ENCODE results near the gene TMEM89.

Gene TMEM89

DNA sequence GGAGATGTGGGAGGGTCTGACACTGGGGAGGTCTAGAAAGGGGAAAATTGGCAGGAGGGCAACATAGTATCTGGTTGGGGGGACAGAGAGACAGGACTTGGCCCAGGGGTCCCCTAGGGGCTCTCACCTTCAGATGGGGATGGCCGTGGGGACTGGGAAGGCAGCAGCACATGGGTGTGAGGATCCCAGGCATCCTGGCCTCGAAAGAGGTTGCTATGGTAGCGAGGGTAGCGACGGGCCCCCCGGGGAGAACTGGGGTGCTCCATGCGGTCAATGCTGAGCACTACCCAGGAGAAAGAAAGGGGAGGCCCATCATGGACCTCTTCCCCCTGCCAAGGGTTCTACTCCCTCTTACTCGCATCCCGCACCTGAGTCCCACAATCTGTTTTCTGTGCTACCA lies 26.1 kb upstream of the TMEM89 start:
- ChIA-PET POLR2A (no interaction called here), CTCF (no interaction called here)
- TF ChIP-seq, protein P1, sequence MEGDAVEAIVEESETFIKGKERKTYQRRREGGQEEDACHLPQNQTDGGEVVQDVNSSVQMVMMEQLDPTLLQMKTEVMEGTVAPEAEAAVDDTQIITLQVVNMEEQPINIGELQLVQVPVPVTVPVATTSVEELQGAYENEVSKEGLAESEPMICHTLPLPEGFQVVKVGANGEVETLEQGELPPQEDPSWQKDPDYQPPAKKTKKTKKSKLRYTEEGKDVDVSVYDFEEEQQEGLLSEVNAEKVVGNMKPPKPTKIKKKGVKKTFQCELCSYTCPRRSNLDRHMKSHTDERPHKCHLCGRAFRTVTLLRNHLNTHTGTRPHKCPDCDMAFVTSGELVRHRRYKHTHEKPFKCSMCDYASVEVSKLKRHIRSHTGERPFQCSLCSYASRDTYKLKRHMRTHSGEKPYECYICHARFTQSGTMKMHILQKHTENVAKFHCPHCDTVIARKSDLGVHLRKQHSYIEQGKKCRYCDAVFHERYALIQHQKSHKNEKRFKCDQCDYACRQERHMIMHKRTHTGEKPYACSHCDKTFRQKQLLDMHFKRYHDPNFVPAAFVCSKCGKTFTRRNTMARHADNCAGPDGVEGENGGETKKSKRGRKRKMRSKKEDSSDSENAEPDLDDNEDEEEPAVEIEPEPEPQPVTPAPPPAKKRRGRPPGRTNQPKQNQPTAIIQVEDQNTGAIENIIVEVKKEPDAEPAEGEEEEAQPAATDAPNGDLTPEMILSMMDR (IDR thresholded peaks at IDR 0.05; ENCODE audit: insufficient read depth, low read length, missing control alignments): no peak
- no peak for DNase-seq (ENCODE audit: low read depth, low spot score)
- H3K4me3 ChIP-seq (ENCODE audit: low read depth, low read length): no peak overlapping the region

DNA sequence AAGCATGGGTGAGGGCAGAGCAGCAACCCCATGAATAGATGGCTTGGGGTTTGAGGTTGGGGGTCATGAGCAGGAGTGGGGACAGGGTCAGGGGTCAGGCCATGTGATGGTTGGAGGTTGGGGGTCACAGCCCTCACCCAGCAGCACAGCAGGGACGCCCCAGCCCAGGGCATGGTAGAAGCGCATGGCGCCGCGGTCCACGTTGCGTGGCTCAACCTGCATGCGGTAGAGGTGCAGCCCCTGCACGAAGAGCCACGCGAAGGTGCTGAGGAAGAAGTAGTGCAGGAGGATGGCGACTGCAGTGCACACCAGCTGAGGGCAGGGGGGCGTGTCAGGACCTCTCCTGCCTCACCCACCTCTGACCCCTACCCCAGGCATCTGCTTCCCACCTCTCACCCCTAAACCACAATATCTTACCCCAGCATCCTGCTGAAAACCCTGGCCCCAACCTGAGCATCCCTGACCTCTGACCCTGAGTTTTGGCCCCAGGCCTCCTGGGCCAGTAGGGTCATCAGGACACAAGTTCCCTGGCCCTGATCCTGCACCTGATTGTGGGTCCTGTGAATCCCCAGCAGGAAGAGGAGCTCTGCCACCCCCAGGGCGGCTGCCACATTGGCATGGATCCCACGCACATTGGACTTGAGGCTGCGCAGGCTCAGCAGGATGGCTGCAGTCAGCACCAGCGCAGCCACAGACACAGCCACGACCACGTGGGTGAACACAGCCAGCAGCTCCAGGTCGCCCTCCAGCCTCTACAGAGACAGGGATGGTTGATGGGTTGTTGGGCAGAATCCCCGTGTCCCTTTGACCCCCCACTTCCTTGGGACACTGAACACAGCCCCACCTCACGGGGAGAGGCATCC lies 23.6 kb upstream of the TMEM89 start:
- no peak overlapping the region for H3K4me3 ChIP-seq (ENCODE audit: low read depth, low read length)
- POLR2A ChIA-PET: no interaction called here
- TF ChIP-seq, protein P1 (IDR thresholded peaks at IDR 0.05; ENCODE audit: insufficient read depth, low read length, missing control alignments): no peak
- CTCF ChIA-PET: interaction anchor here (3.3 kb wide), 1 partner anchor 10 kb away, joined by 14 read pairs; the partner anchor contains the start of gene SLC26A6
- DNase-seq (ENCODE audit: low read depth, low spot score): no peak

DNA sequence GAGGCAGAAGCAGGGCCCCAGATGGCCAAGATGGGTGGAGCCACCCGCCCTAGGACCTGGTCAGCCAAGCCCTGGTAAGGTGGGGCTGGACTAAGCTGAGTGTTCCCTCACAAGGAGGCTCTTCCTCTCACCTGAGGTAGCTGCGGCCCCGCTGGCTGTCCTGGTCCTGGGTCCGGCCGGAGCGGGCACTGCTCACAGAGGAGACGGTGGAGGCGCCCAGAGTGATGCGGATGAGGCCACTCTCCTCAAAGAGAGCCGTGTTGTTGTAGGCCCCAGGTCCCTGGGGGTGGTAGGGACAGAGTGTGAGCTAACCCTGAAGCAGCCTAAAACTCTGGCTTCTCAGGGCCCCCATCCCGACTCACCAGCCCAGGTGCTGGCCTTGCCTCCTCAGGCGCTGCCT lies 21.0 kb upstream of the TMEM89 start:
- POLR2A ChIA-PET: interaction anchor here (1.2 kb wide), 1 partner anchor 18 kb away, joined by 3 read pairs; no protein-coding TSS in a partner anchor
- CTCF ChIA-PET: interaction anchor here (3.3 kb wide), 1 partner anchor 8 kb away, joined by 14 read pairs; the partner anchor contains the start of gene SLC26A6

DNA sequence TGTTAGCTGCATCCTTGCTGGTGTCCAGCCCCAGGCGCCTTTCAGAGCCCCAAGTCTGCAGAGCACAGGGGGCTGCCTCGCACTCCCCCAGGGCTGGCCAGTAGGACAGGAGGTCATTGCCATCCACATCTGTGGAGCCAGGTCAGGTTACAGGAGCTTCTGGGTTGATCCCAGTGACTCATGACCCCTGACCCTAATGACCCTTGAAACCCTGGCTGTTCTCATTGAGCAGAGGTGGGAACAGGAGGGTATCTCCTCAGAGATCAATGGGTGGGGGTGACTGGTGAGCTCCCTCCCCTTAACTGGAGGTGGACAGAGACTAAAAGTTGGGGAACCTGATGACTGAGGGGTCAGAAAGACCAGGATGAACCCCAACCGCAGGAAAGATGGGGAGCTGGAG lies 19.8 kb upstream of the TMEM89 start:
- ChIA-PET CTCF (interaction anchor here (1.0 to 1.2 kb wide), 2 partner anchors 22 to 46 kb away, joined by 3 to 4 read pairs; no protein-coding TSS in a partner anchor), POLR2A (no interaction called here)
- H3K4me3 ChIP-seq (ENCODE audit: low read depth, low read length): no peak overlapping the region
- TF ChIP-seq, protein P1 (IDR thresholded peaks at IDR 0.05; ENCODE audit: insufficient read depth, low read length, missing control alignments): no peak
- no peak for DNase-seq (ENCODE audit: low read depth, low spot score)

More for the DNA sequence above, 21.0 kb upstream of the TMEM89 start:
- TF ChIP-seq, protein P1 (IDR thresholded peaks at IDR 0.05; ENCODE audit: insufficient read depth, low read length, missing control alignments): no peak
- DNase-seq (ENCODE audit: low read depth, low spot score): no peak
- no peak overlapping the region for H3K4me3 ChIP-seq (ENCODE audit: low read depth, low read length)

DNA sequence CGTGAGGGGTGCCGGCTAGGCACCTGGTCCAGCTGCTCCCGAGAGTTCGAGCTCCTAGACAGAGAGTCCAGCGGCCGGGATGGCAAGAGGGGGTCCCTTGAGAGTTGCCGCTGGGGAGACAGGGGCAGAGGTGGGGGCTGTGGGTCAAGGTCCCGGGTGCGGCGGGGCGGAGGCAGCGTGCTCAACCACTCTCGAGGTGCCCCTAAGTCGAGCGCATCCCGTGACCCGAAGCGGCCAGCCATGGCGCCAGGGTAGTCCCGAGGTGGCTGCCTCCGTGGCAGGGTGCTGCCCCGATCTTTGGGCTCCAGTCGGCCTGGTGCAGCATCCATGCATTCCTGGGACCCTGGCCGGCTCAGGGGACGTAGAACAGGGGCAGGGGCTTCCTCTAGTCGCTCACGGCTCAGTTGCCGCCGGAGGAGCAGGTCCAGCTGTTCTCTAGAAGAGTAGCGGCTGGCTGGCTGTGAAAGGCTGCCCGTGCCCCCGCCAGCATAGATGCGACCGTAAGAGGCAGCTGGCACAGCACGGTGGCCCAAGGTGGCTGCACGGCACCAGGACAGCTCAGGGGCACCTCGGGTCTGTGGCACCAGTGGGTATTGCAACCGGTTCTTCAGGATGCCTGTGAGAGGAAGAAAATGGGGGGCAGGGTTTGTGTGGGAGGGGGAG lies 18.5 kb upstream of the TMEM89 start:
- TF ChIP-seq, protein P1 (IDR thresholded peaks at IDR 0.05; ENCODE audit: insufficient read depth, low read length, missing control alignments): no peak
- DNase-seq (ENCODE audit: low read depth, low spot score): no peak
- ChIA-PET CTCF (interaction anchor here (7.0 to 9.1 kb wide), 2 partner anchors 11 to 79 kb away, joined by 50 to 88 read pairs; partner anchors contain the start of genes PFKFB4 and UCN2), POLR2A (no interaction called here)
- H3K4me3 ChIP-seq (ENCODE audit: low read depth, low read length): no peak overlapping the region

DNA sequence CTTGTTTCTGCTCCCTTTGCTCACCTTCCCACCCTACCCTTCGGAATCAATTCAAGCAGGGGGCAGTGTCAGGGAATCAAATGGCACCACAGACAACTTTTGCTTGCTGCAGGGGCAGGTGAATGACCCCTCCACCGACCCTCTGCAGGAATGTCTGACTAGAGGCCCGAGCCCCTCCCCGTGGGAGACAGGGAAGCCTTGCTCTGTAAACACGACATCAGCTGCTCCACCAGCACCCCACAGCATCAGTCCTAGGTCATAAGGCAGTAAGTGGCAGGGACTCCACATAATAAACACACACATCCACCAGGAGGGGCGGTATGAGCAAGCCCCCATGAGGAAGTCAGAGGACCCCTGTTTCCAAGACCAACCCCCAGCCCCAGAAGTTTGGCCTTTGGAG lies 15.7 kb upstream of the TMEM89 start:
- ChIA-PET POLR2A (interaction anchor here (0.8 kb wide), 1 partner anchor 84 kb away, joined by 3 read pairs; no protein-coding TSS in a partner anchor), CTCF (interaction anchor here (1.0 to 9.1 kb wide), 3 partner anchors 14 to 77 kb away, joined by 3 to 88 read pairs (median 50); partner anchors contain the start of genes PFKFB4 and UCN2)
- TF ChIP-seq, protein P1 (IDR thresholded peaks at IDR 0.05; ENCODE audit: insufficient read depth, low read length, missing control alignments): no peak
- no peak overlapping the region for H3K4me3 ChIP-seq (ENCODE audit: low read depth, low read length)
- DNase-seq (ENCODE audit: low read depth, low spot score): no peak

All from AG04449 (cell line).